Hepatocyte (in vitro differentiated cells): Measurements from ENCODE around the gene SLC38A1. TPM values are rescaled to one million over a fixed set of nuclear protein-coding genes. Genes with fewer than 3 reads are reported as not detected.
A peak's percentile ranks its signal among the peaks of the same experiment; 100 is the strongest.

Experiments used
- DNase-seq: peaks from one replicate; pipeline ENCODE4 v3.0.0-alpha.2; 2016; ENCODE audit warnings: low spot score
- H2AFZ ChIP-seq: fragments of 200-600 bp; sonication (generic); 2 replicates; pipeline ENCODE4 v1.6.0; 2016; ENCODE audit warnings: antibody characterized with exemption, mild to moderate bottlenecking
- H3K27ac ChIP-seq: fragments of 200-600 bp; sonication (generic); 2 replicates; pipeline ENCODE4 v1.5.1; 2016; ENCODE audit warnings: mild to moderate bottlenecking
- H3K27me3 ChIP-seq: fragments of 200-600 bp; sonication (generic); 2 replicates; pipeline ENCODE4 v1.6.1; 2016
- H3K36me3 ChIP-seq: fragments of 200-600 bp; sonication (generic); replicated peaks from 2 replicates; pipeline ENCODE4 v1.5.1; 2016; ENCODE audit warnings: low read depth; ENCODE audit not compliant: insufficient read depth
- H3K4me1 ChIP-seq: fragments of 200-600 bp; sonication (generic); 2 replicates; pipeline ENCODE4 v1.5.1; 2016; ENCODE audit warnings: mild to moderate bottlenecking, moderate library complexity; ENCODE audit not compliant: insufficient read depth
- H3K4me2 ChIP-seq: fragments of 200-600 bp; sonication (generic); 2 replicates; pipeline ENCODE4 v1.6.0; 2016
- H3K4me3 ChIP-seq: fragments of 200-600 bp; sonication (generic); 2 replicates; pipeline ENCODE4 v1.5.1; 2016; ENCODE audit warnings: mild to moderate bottlenecking
- H3K79me2 ChIP-seq: fragments of 200-600 bp; sonication (generic); 2 replicates; pipeline ENCODE4 v1.6.0; 2017; ENCODE audit warnings: mild to moderate bottlenecking
- H3K9me2 ChIP-seq: fragments of 200-600 bp; sonication (generic); replicated peaks from 2 replicates; pipeline ENCODE4 v1.6.0; 2017; ENCODE audit warnings: mild to moderate bottlenecking; ENCODE audit not compliant: insufficient read depth
- H3K9me3 ChIP-seq: fragments of 200-600 bp; sonication (generic); 2 replicates; pipeline ENCODE4 v1.5.1; 2016; ENCODE audit warnings: low read depth, mild to moderate bottlenecking
- H4K20me1 ChIP-seq: fragments of 200-600 bp; sonication (generic); 2 replicates; pipeline ENCODE4 v1.6.0; 2016; ENCODE audit warnings: mild to moderate bottlenecking; ENCODE audit not compliant: insufficient read depth, poor library complexity, severe bottlenecking
- CTCF ChIP-seq: fragments of 200-600 bp; sonication (generic); IDR thresholded peaks from 2 replicates; pipeline ENCODE4 v1.5.1; 2016; ENCODE audit warnings: antibody characterized with exemption, mild to moderate bottlenecking; ENCODE audit not compliant: poor library complexity
- EZH2 ChIP-seq: fragments of 200-600 bp; sonication (generic); IDR thresholded peaks from 2 replicates; pipeline ENCODE4 v1.6.1; 2016; ENCODE audit warnings: antibody characterized with exemption, mild to moderate bottlenecking, borderline replicate concordance
- EZH2phosphoT487 ChIP-seq: fragments of 200-600 bp; sonication (generic); IDR thresholded peaks from one replicate; pipeline ENCODE4 v1.6.1; 2018; ENCODE audit warnings: antibody characterized with exemption, mild to moderate bottlenecking, low read depth, moderate library complexity; ENCODE audit not compliant: unreplicated experiment, severe bottlenecking
- WGBS: methylation state at CpG from one replicate; pipeline ENCODE4 v1.1.6; 2016; ENCODE audit warnings: low lambda C conversion rate; ENCODE audit errors: missing lambda C conversion rate; 5-methylcytosine and 5-hydroxymethylcytosine counted together
- polyA plus RNA-seq: library from polyadenylated mRNA; unstranded; fragments of >200 nt; fragmentation: Nextera tagmentation; extraction: Ambion mirVana; gene quantifications from 2 replicates; pipeline ENCODE4 v1.2.1, GENCODE V29; 2016
- total RNA-seq: library from RNA; depleted of rRNA; stranded (reverse); fragments of >200 nt; gene quantifications from 2 replicates; pipeline ENCODE4 v1.2.3, GENCODE V29; 2014

Gene SLC38A1
- total and polyA plus RNA-seq, 2 experiments from 2014 or later, result 48.2 to 86.8 TPM

GRCh38 chr12:46148327-46149078 is 120.3 kb downstream of the SLC38A1 start:
- Histone ChIP-seq H3K27ac (no peak overlapping the region), H4K20me1 (no peaks in the 10 kb centered on the region), H3K79me2 (no peaks in the 10 kb centered on the region), H3K36me3 (no peaks in the 10 kb centered on the region), H3K4me2 (peak overlapping the region; percentile 53), H3K4me1 (peaks cover 37% of the 10 kb centered on the region), H3K27me3 (no peaks in the 10 kb centered on the region), H3K4me3 (no peak overlapping the region), H3K9me2 (no peaks in the 10 kb centered on the region), H2AFZ (no peak overlapping the region), H3K9me3 (no peaks in the 10 kb centered on the region)
- TF ChIP-seq EZH2, result no peak
- TF ChIP-seq EZH2phosphoT487, result no peak
- TF ChIP-seq CTCF, result no peak
- DNase-seq, result no peak
- WGBS, result 45% methylated on average over 5 of the region's 5 CpGs

GRCh38 chr12:46147144-46147543 is 121.7 kb downstream of the SLC38A1 start:
- Histone ChIP-seq H4K20me1 (no peaks in the 10 kb centered on the region), H2AFZ (no peak overlapping the region), H3K27me3 (no peaks in the 10 kb centered on the region), H3K79me2 (no peaks in the 10 kb centered on the region), H3K9me2 (no peaks in the 10 kb centered on the region), H3K4me3 (no peak overlapping the region), H3K9me3 (no peaks in the 10 kb centered on the region), H3K4me1 (peaks cover 37% of the 10 kb centered on the region), H3K4me2 (no peak overlapping the region), H3K36me3 (no peaks in the 10 kb centered on the region), H3K27ac (no peak overlapping the region)
- no peak for DNase-seq
- TF ChIP-seq EZH2phosphoT487, result no peak
- TF ChIP-seq EZH2, result no peak
- no peak for TF ChIP-seq CTCF
- WGBS, result 94% methylated on average over 3 of the region's 3 CpGs

- Histone ChIP-seq H3K27ac (no peak overlapping the region), H3K4me3 (no peak overlapping the region), H2AFZ (no peak overlapping the region), H3K4me2 (no peak overlapping the region), H3K4me1 (peaks cover 34% of the 10 kb centered on the region), H3K36me3 (no peaks in the 10 kb centered on the region), H4K20me1 (no peaks in the 10 kb centered on the region), H3K27me3 (no peaks in the 10 kb centered on the region), H3K79me2 (no peaks in the 10 kb centered on the region), H3K9me2 (no peaks in the 10 kb centered on the region), H3K9me3 (no peaks in the 10 kb centered on the region)
- TF ChIP-seq EZH2phosphoT487 (no peak), EZH2 (no peak), CTCF (no peak)
- 94% methylated on average over 5 of the region's 5 CpGs for WGBS
- DNase-seq, result no peak
Observed at GRCh38 chr12:46145881-46146280, 123.0 kb downstream of the SLC38A1 start.
